RPMI7951 (cell line): ENCODE measurements around the gene GALNT14. TPM values are rescaled to one million over a fixed set of nuclear protein-coding genes. Genes with fewer than 3 reads are reported as not detected.
A peak's percentile ranks its signal among the peaks of the same experiment; 100 is the strongest.

ENCODE experiments used
- DNase-seq: peaks from one replicate; pipeline ENCODE4 v3.0.0-alpha.2; 2012; ENCODE audit warnings: low read depth
- total RNA-seq: library from RNA; depleted of rRNA; stranded (reverse); fragments of >200 nt; shearing (Covaris generic); gene quantifications from 2 replicates; pipeline ENCODE4 v1.2.3, GENCODE V29; 2014

The GALNT14 gene
- total RNA-seq, 1 experiment from 2014 or later, result 1.7 TPM

DNA sequence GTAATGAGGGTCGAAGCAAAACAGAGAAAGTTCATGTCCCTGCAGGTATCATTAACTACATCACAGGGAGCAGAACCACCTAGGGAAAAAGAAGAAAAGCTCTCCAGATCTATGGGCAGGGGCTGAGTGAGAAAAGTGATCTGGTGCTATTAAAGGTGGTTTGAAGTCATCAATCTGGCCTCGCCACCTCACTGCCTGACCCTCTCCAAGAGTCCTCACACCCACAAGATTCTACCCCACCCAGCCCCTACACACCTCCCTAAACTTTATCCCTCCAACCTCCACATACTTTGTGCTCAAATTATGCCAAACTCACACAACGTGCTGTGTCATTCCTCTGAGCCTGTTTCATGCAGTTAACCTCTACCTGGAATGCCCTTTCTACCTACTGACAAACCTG lies 2.2 kb downstream of the GALNT14 start:
- no peak for DNase-seq

DNA sequence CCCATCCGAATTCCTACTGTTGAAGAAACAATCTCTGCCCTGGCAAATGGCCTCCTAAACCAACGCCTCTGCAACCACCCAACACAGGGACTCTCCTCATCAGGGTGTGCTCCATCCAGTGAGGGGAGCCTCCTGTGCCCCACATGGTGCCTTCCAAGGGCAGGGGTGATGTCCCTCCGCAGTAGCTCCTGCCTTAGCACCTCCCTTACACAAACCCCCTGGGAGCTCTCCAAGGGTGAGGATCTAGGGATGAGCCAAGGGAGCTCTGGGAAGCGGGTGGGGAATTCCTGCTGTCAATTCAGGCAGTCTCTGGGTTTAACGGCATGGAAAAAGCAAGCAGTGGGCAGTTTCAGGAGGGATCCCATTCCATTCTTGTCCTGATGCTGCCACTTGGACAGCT lies 3.8 kb downstream of the GALNT14 start:
- no peak for DNase-seq

GRCh38 chr2:31132786-31133185 lies 5.5 kb downstream of the GALNT14 start:
- no peak for DNase-seq

- DNase-seq, result no peak
Observed at GRCh38 chr2:31131871-31132270, 6.4 kb downstream of the GALNT14 start.

- no peak for DNase-seq
Observed at GRCh38 chr2:31129375-31130171, 8.7 kb downstream of the GALNT14 start.

DNA sequence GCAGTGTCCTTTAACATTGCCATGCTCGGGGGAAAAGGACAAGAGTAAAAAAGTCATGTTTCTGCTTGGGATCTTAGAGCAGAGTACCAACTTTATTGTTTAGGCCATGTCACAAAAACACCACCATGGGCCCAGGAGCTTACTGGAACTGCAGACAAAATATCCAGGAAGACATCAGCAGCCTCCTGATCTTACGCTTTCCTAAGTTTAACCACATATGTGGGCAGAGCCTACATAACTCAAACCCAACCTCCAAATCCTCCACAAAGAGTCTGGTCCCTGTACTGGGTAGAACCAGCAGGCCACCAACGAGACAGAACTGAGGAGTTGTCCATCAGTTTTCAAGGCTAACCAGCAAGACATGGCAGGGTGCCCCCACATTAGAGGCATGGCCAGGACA lies 10.3 kb downstream of the GALNT14 start:
- DNase-seq, result no peak

DNA sequence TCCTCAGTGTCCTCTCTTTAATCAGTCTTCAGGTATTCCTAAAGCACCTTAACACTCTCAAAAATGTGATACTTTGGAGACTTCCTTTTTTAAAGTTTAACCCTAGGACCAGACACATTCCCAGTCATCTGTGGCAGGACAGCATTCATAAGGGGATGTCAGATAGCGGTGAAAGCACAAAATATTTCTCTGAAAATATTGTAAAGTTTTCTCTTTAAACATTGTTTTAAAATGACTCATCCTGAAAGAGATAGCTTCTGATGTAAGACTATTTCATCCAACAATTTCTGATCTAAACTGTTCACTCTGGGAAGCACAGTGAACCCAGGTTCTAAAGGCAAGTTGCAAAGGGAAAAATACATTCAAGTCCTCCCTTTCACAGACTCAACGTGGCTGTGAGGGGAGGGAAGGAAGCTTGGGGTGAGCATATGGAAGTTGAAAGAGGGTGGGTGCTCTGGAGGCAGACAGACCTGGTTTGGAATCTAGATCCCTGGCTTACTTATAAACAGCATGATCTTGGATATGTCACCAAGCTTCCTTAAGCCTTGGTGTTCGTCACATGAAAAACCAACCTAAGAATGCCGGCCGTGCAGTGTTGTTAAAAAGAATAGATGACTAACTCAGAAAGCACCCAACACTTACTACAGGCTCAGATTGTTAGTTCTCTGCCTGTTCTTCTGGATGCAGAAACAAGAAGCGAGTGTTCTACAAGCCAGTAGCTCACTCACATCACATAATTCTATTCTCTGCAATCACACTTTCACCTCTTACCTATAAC lies 12.1 kb downstream of the GALNT14 start:
- no peak for DNase-seq

DNA sequence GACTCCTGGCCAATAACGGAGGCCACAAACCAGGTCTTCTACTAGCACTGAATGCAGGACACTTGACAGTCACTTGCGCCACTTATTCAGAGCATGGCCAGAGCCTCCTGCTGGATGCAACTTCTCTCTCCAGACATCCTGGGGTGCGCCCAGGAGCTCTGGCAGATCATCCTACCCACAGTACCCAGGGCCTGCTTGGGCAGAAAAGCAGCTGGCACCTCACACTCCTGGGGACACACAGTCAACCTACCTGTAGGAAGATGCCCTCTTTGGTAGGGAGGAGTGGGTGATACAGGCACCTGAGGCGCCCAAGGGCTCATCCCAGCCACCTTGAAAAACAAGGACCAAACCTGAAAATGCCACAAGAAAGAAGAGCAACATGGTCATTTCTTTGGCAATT lies 13.3 kb downstream of the GALNT14 start:
- DNase-seq, result no peak

DNA sequence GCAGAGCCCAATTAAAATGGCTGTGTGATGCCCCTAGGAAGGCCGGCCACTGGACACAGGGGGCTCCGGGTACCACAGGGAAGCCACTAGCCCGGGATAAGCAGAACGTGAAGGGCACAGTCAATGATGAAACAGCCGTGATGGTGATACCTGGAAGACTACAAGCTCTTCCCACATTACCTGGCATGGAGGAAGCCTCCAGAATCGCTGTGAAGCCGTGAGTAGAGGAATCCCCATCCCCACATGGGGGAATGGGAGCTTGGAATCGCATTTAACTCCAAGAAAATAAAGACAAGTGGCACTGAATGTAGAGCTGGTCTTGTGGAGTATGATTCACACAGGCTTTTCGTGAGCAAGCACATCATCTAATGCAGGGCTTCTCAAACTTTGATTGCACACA lies 16.1 kb downstream of the GALNT14 start:
- DNase-seq, result no peak

GRCh38 chr2:31113765-31114164 lies 24.5 kb downstream of the GALNT14 start:
- no peak for DNase-seq

- DNase-seq, result no peak
Observed at GRCh38 chr2:31112544-31112943, 25.7 kb downstream of the GALNT14 start.

- no peak for DNase-seq
Observed at GRCh38 chr2:31110998-31111397, 27.2 kb downstream of the GALNT14 start.

GRCh38 chr2:31110431-31110830 lies 27.8 kb downstream of the GALNT14 start:
- DNase-seq, result no peak

- DNase-seq, result no peak
Observed at GRCh38 chr2:31109633-31110192, 28.5 kb downstream of the GALNT14 start.

GRCh38 chr2:31108561-31109286 lies 29.5 kb downstream of the GALNT14 start:
- DNase-seq, result peak; percentile 37

GRCh38 chr2:31107591-31108300 lies 30.5 kb downstream of the GALNT14 start:
- peak; percentile 15 for DNase-seq

DNA sequence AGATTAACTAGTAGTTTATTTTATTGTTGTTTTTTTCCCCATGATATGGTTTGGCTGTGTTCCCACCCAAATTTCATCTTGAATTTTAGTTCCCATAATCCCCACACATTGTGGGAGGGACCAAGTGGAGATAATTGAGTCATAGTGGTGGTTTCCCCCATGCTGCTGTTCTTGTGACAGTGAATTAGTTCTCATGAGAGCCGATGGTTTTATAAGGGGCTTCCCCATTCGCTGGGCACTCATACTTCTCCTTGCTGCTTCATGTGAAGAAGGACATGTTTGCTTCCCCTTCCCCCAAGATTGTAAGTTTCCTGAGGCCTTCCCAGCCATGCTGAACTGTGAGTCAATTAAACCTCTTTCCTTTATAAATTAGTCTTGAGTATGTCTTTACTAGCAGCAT lies 36.5 kb downstream of the GALNT14 start:
- no peak for DNase-seq

- peak; percentile 6 for DNase-seq
Observed at GRCh38 chr2:31097962-31098613, 40.2 kb downstream of the GALNT14 start.

GRCh38 chr2:31090188-31090587 lies 48.1 kb downstream of the GALNT14 start:
- DNase-seq, result no peak

GRCh38 chr2:31089645-31090044 lies 48.6 kb downstream of the GALNT14 start:
- DNase-seq, result no peak
